Measurements from ENCODE around the gene AMMECR1L.

GRCh38 chr2:127847931-127848330 lies 37.8 kb downstream of the AMMECR1L start:
- no peak for TF ChIP-seq NFYA (IDR thresholded peaks at IDR 0.05; ENCODE audit: borderline replicate concordance, low read depth, low read length)
- no peak for TF ChIP-seq MXI1 (IDR thresholded peaks at IDR 0.05; ENCODE audit: low read depth, low read length)
- TF ChIP-seq ATF3 (IDR thresholded peaks at IDR 0.05; ENCODE audit: borderline replicate concordance, extremely low read depth, low read depth, low read length) = no peak
- TF ChIP-seq JUND (IDR thresholded peaks at IDR 0.05; ENCODE audit: low read depth, low read length) = no peak
- no peak for TF ChIP-seq CTCF (IDR thresholded peaks at IDR 0.05 in 2 of 3, conservative IDR thresholded peaks at IDR 0.05 in 1 of 3; ENCODE audit: control insufficient read depth in 2 of 3, extremely low read depth in 1 of 3, insufficient read depth in 1 of 3, low read depth in 3 of 3, low read length in 3 of 3)
